Tibial nerve (tissue), 4 donors: ENCODE data around the gene PARVG.

ENCODE experiments used
- EP300 ChIP-seq, 2 donors: sonication (generic); formaldehyde crosslinking; IDR thresholded peaks; one replicate each; pipeline ENCODE4 v1.6.1; 2017; ENCODE audit warnings: antibody characterized with exemption in 2 of 2, mild to moderate bottlenecking in 1 of 2
- POLR2A ChIP-seq, 2 donors: fragments of 450-650 bp; IDR thresholded peaks; one replicate each; pipeline ENCODE4 v1.6.1; 2017; ENCODE audit warnings: antibody characterized with exemption in 2 of 2, mild to moderate bottlenecking in 2 of 2, moderate library complexity in 2 of 2
- TF ChIP-seq, protein P1 (sequence below), 5 experiments: fragments of 200-600 bp in 3 of 5; fragments of 450-650 bp in 2 of 5; sonication (generic) in 3 of 5; IDR thresholded peaks; one replicate each; pipeline ENCODE4 v1.5.1; 2016 to 2019; ENCODE audit warnings: antibody characterized with exemption in 5 of 5, mild to moderate bottlenecking in 3 of 5, moderate library complexity in 2 of 5

DNA sequence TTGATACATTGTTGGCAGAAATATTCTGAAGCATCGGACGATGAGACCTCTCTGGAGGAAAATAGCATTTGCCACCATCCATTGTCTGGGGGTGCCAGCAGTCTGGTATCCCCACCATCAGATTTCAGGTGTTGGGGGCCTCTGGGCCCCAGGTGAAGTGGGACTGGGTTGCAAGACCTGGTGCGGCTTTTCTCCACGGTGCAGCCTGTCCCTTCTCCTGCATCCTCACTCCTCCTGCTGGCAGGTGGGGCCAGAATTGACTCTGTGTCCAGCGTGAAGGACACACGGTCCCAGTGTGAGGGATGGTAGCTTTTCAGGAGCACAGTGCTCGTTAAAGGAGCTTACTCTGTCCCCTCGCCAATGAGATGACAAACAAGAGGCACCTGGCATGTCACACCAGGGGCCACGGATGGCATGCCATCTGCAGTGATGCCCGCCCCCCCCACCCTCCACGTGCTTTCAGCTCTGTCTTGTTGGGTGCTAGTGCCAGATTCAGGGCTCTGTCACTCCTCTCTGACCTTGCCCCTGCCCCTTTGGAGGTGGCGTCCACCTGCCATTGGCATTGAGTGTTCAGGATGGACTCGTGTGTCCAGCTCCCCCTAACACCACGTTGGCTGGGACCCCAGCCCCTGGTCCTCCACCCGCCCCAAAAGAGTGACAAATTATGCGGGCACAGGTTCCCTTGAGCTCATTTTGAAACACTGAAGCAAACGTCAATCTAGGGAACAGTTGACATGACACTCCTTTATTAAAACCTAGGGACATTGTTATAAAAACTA is 62.4 kb downstream of the PARVG start:
- TF ChIP-seq, protein P1, sequence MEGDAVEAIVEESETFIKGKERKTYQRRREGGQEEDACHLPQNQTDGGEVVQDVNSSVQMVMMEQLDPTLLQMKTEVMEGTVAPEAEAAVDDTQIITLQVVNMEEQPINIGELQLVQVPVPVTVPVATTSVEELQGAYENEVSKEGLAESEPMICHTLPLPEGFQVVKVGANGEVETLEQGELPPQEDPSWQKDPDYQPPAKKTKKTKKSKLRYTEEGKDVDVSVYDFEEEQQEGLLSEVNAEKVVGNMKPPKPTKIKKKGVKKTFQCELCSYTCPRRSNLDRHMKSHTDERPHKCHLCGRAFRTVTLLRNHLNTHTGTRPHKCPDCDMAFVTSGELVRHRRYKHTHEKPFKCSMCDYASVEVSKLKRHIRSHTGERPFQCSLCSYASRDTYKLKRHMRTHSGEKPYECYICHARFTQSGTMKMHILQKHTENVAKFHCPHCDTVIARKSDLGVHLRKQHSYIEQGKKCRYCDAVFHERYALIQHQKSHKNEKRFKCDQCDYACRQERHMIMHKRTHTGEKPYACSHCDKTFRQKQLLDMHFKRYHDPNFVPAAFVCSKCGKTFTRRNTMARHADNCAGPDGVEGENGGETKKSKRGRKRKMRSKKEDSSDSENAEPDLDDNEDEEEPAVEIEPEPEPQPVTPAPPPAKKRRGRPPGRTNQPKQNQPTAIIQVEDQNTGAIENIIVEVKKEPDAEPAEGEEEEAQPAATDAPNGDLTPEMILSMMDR (IDR thresholded peaks at IDR 0.05), result no peak
- TF ChIP-seq POLR2A (IDR thresholded peaks at IDR 0.05), result no peak
- no peak for TF ChIP-seq EP300 (IDR thresholded peaks at IDR 0.05)
